Measurements from ENCODE around the gene SERPINE1. TPM values are rescaled to one million over a fixed set of nuclear protein-coding genes. Genes with fewer than 3 reads are reported as not detected.

The SERPINE1 gene
- total and polyA plus RNA-seq, 2 of the 4 experiments (the other 2 are of a cell fraction): 1,441 to 2,783 TPM

DNA sequence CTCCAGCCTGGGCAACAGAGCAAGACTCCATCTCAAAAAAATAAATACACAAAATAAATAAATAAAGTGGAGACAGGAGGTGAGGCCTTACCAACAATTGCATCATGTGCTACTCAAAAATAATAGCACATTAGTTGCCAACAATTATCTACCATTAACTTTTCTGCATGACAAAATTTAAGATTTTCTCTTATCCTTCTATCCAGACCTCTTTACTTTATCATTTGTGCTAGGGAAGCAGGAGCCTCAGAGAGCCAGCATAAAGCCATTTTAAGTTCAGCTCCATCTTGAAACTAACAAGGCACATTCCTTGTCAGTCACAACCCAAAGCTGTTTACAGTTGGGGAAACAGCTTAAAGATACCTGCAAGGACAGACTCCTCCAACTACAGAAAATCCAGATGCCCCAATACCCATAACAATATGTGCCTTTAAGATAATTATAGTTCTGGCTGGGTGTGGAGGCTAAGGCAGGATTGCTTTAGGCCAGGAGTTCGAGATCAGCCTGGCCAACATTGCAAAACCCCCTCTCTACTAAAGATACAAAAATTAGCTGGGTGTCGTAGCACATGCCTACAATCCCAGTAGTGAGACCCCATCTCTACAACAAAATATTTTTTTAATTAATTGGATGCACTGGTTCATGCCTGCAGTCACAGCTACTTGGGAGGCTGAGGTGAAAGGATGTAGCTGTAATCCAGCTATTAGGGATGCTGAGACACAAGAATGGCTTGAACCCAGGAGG, 25.2 kb downstream of the SERPINE1 start:
- Histone ChIP-seq H3K4me3 (ENCODE audit: insufficient read depth, low read depth, low read length) (no peak overlapping the region), H2BK120ac (ENCODE audit: low read depth, low read length) (no peak overlapping the region), H2AK9ac (replicated peaks; ENCODE audit: low read depth, low read length, poor library complexity) (no peak overlapping the region), H3K36me3 (ENCODE audit: control insufficient read depth, insufficient read depth, low read length) (peaks cover 5% of the 10 kb centered on the region), H3K14ac (replicated peaks; ENCODE audit: low read depth, low read length) (no peak overlapping the region), H3K23ac (ENCODE audit: low read depth, low read length) (no peak overlapping the region), H4K20me1 (ENCODE audit: insufficient read depth, low read length) (no peaks in the 10 kb centered on the region), H3K9ac (ENCODE audit: low read depth, low read length) (no peak overlapping the region), H2AFZ (replicated peaks; ENCODE audit: low read length, poor library complexity) (no peak overlapping the region), H3K9me1 (ENCODE audit: insufficient read depth, low read length) (no peaks in the 10 kb centered on the region; the same call in none of the 2 replicates), H3K4me1 (ENCODE audit: control insufficient read depth, insufficient read depth, low read length) (peaks cover 2% of the 10 kb centered on the region; the same call in 1 of the 2 replicates), H2BK20ac (ENCODE audit: low read depth, low read length) (no peak overlapping the region), H3K79me1 (ENCODE audit: low read depth in 1 of 2, low read length in 2 of 2) (peaks cover 10 to 21% of the 10 kb centered on the region in 2 experiments), H4K5ac (ENCODE audit: low read depth, low read length) (no peak overlapping the region), H3K27ac (ENCODE audit: insufficient read depth, low read length) (no peak overlapping the region), H4K8ac (ENCODE audit: low read depth in 2 of 2, low read length in 2 of 2) (no peak overlapping the region), H2BK15ac (ENCODE audit: low read depth, low read length) (no peak overlapping the region), H3K56ac (ENCODE audit: extremely low read depth, insufficient read depth, low read length) (no peak overlapping the region), H4K91ac (ENCODE audit: insufficient read depth, low read depth, low read length) (no peak overlapping the region), H3K27me3 (ENCODE audit: control insufficient read depth, insufficient read depth, low read length) (peaks cover 9% of the 10 kb centered on the region), H2AK5ac (ENCODE audit: low read depth, low read length) (no peak overlapping the region), H3K18ac (ENCODE audit: low read depth, low read length) (no peak overlapping the region), H2BK5ac (ENCODE audit: low read depth, low read length, poor library complexity, severe bottlenecking) (no peak overlapping the region), H3K9me3 (ENCODE audit: control insufficient read depth, insufficient read depth, low read length) (no peaks in the 10 kb centered on the region), H3K4ac (ENCODE audit: low read depth, low read length) (no peak overlapping the region), H3K4me2 (ENCODE audit: low read depth, low read length) (no peak overlapping the region)
- in situ Hi-C loops (cut with MboI; ENCODE audit: low sequenced_read_pairs): no loop called here
- ATAC-seq (ENCODE audit: low read depth) (no peak), DNase-seq (no peak)
- no CpG with 5 or more reads among the region's 2 CpGs for WGBS, 2 experiments (ENCODE audit: extremely low coverage in 2 of 2, insufficient read length in 1 of 2)
- dilution Hi-C loops (cut with HindIII; ENCODE audit: low sequenced_read_pairs, unreplicated experiment): no loop called here
- 0 out of 2 replicates have a peak, but pooled peaks have one; percentile 48 for TF ChIP-seq CEBPB (IDR thresholded peaks at IDR 0.05; ENCODE audit: low read depth, low read length)
- no peak for TF ChIP-seq MAFK (IDR thresholded peaks at IDR 0.05; ENCODE audit: low read depth, low read length)
- TF ChIP-seq, protein P1, sequence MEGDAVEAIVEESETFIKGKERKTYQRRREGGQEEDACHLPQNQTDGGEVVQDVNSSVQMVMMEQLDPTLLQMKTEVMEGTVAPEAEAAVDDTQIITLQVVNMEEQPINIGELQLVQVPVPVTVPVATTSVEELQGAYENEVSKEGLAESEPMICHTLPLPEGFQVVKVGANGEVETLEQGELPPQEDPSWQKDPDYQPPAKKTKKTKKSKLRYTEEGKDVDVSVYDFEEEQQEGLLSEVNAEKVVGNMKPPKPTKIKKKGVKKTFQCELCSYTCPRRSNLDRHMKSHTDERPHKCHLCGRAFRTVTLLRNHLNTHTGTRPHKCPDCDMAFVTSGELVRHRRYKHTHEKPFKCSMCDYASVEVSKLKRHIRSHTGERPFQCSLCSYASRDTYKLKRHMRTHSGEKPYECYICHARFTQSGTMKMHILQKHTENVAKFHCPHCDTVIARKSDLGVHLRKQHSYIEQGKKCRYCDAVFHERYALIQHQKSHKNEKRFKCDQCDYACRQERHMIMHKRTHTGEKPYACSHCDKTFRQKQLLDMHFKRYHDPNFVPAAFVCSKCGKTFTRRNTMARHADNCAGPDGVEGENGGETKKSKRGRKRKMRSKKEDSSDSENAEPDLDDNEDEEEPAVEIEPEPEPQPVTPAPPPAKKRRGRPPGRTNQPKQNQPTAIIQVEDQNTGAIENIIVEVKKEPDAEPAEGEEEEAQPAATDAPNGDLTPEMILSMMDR (conservative IDR thresholded peaks at IDR 0.05; ENCODE audit: low read depth, low read length): no peak
- no peak for TF ChIP-seq POLR2A (IDR thresholded peaks at IDR 0.05; ENCODE audit: low read depth, low read length)
- CTCF ChIA-PET: no interaction called here
- intact Hi-C loops (cut with micrococcal nuclease): no loop called here
- no TSS peak for BruUV-seq (replicated peaks)
- POLR2A ChIA-PET (ENCODE audit: unreplicated experiment): no interaction called here

Data from IMR-90 (cell line).